ENCODE data around the gene ZNF750. TPM values are rescaled to one million over a fixed set of nuclear protein-coding genes. Genes with fewer than 3 reads are reported as not detected.
A peak's percentile ranks its signal among the peaks of the same experiment; 100 is the strongest.

ZNF750 gene
- total RNA-seq, 2 experiments from 2014 or later, result not detected

DNA sequence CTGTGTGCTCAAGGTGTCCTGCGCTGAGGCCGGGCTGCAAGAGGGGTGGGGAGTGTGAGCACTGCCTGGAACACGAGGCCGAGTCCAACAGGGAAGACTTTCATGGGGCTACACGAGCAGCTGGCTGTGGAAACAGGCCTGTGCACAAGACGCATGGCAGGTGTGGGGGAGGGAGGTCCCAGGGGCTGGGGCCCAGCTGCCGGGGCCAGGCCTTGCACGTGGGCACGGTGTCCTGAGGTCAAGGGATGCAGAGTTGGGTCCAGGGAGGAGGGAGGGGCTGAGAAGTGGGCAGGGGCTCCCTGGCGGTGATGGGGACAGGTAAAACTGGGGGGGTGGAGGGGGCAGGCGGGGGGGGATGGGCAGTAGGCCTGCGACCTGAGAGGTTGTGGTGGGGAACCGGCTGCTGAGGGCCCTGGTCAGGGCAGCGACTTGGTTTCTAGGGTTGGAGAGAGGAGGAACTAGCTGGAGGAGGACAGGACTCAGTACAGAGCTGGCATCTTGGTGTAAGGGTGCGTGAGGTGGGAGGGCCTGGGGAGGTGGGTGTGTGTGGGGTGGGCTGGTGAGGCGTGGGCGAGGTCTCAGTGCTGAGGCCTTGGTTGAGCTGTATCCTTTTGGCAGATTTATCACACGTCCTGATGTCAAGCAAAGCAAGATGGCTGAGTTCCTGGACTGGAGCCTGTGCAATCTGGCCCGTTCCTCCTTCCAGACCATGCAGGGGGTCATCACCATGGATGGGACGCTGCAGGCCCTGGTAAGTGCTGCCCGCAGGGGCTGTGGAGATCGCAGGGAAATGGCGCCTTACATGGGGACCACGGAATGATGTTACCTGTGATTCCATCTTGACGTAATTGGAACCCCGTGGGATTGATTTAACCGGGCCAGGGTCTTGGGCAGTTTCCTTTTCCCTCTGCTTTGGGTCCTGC, 58.6 kb downstream of the ZNF750 start:
- H3K36me3 ChIP-seq (ENCODE audit: insufficient read depth, low read length), result peaks cover 16% of the 10 kb centered on the region
- ATAC-seq (ENCODE audit: poor library complexity), result no peak
- ChIA-PET POLR2A (interaction anchor here (1.0 kb wide), 1 partner anchor 84 kb away, joined by 3 read pairs; no protein-coding TSS in a partner anchor), CTCF (interaction anchor here (0.7 to 1.7 kb wide), 9 partner anchors 76 to 419 kb away, joined by 3 to 8 read pairs (median 4); no protein-coding TSS in a partner anchor)
- H3K9me3 Mint-ChIP-seq, result no peaks in the 10 kb centered on the region
- H3K27me3 ChIP-seq (ENCODE audit: control insufficient read depth in 1 of 2, insufficient read depth in 2 of 2, low read length in 2 of 2), result no peaks in the 10 kb centered on the region
- H3K27me3 Mint-ChIP-seq, result no peaks in the 10 kb centered on the region
- peaks cover 13% of the 10 kb centered on the region for H3K36me3 Mint-ChIP-seq (ENCODE audit: low read depth)
- peak overlapping the region; percentile 69 for H3K27ac Mint-ChIP-seq
- intact Hi-C loops (cut with DNase I, micrococcal nuclease), result loop anchor here in 1 of 2 experiments (1.0 to 10.0 kb wide), 5 partner anchors 76 to 351 kb away; no protein-coding TSS in a partner anchor
- peak in 1 of 14 experiments; percentile 35 for DNase-seq
- no peak overlapping the region for H3K4me3 ChIP-seq (ENCODE audit: low read length)
- TF ChIP-seq CTCF (IDR thresholded peaks at IDR 0.05), result no peak
- H3K4me1 ChIP-seq (ENCODE audit: insufficient read depth, low read length), result peaks cover 18% of the 10 kb centered on the region
- H3K27ac ChIP-seq (ENCODE audit: low read depth in 1 of 2, low read length in 2 of 2), result no peak overlapping the region
- peaks cover 12% of the 10 kb centered on the region for H3K4me1 Mint-ChIP-seq (ENCODE audit: low read depth)
- no peak overlapping the region for H3K4me3 Mint-ChIP-seq
- no peaks in the 10 kb centered on the region for H3K9me3 ChIP-seq (ENCODE audit: control insufficient read depth in 1 of 2, insufficient read depth in 1 of 2, low read length in 2 of 2)

DNA sequence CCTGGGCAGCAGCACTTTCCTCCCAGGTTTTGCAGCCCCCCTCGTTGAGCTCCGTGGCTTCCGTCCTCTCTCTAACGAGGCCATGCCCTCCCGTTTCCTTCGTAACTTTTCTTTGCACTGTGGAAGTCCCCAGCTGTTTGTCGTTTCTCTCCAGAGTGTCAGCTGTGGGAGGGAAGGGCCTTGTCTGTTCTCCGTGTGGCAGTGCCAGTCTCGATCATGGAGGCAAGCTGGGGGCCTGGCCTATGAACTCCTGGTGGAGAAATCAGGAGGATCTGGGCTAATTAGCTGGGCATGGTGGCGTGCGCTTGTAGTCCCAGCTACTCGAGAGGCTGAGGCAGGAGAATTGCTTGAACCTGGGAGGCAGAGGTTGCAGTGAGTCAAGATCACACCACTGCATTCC, 59.6 kb downstream of the ZNF750 start:
- no peaks in the 10 kb centered on the region for H3K27me3 ChIP-seq (ENCODE audit: control insufficient read depth in 1 of 2, insufficient read depth in 2 of 2, low read length in 2 of 2)
- no peak overlapping the region for H3K27ac ChIP-seq (ENCODE audit: low read depth in 1 of 2, low read length in 2 of 2)
- no peak for ATAC-seq (ENCODE audit: poor library complexity)
- no peak for TF ChIP-seq CTCF (IDR thresholded peaks at IDR 0.05)
- H3K27ac Mint-ChIP-seq, result no peak overlapping the region
- H3K36me3 ChIP-seq (ENCODE audit: insufficient read depth, low read length), result peaks cover 16% of the 10 kb centered on the region
- H3K4me1 ChIP-seq (ENCODE audit: insufficient read depth, low read length), result peaks cover 23% of the 10 kb centered on the region
- peaks cover 13% of the 10 kb centered on the region for H3K36me3 Mint-ChIP-seq (ENCODE audit: low read depth)
- no peaks in the 10 kb centered on the region for H3K27me3 Mint-ChIP-seq
- no peaks in the 10 kb centered on the region for H3K9me3 Mint-ChIP-seq
- H3K4me1 Mint-ChIP-seq (ENCODE audit: low read depth), result peaks cover 15% of the 10 kb centered on the region
- H3K4me3 ChIP-seq (ENCODE audit: low read length), result no peak overlapping the region
- CTCF ChIA-PET, result no interaction called here
- POLR2A ChIA-PET, result no interaction called here
- H3K9me3 ChIP-seq (ENCODE audit: control insufficient read depth in 1 of 2, insufficient read depth in 1 of 2, low read length in 2 of 2), result no peaks in the 10 kb centered on the region
- DNase-seq, result no peak
- no peak overlapping the region for H3K4me3 Mint-ChIP-seq
- intact Hi-C loops (cut with DNase I, micrococcal nuclease), result loop anchor here in 1 of 2 experiments (5.0 to 10.0 kb wide), 4 partner anchors 77 to 352 kb away; no protein-coding TSS in a partner anchor

GRCh38 chr17:82779541-82779940, 60.3 kb downstream of the ZNF750 start:
- CTCF ChIA-PET, result no interaction called here
- Mint-ChIP-seq H3K9me3 (no peaks in the 10 kb centered on the region), H3K36me3 (ENCODE audit: low read depth) (peaks cover 13% of the 10 kb centered on the region), H3K27ac (no peak overlapping the region), H3K4me3 (no peak overlapping the region), H3K27me3 (no peaks in the 10 kb centered on the region), H3K4me1 (ENCODE audit: low read depth) (peaks cover 18% of the 10 kb centered on the region)
- Histone ChIP-seq H3K36me3 (ENCODE audit: insufficient read depth, low read length) (peaks cover 16% of the 10 kb centered on the region), H3K27me3 (ENCODE audit: control insufficient read depth in 1 of 2, insufficient read depth in 2 of 2, low read length in 2 of 2) (no peaks in the 10 kb centered on the region), H3K4me3 (ENCODE audit: low read length) (no peak overlapping the region), H3K9me3 (ENCODE audit: control insufficient read depth in 1 of 2, insufficient read depth in 1 of 2, low read length in 2 of 2) (no peaks in the 10 kb centered on the region), H3K27ac (ENCODE audit: low read depth in 1 of 2, low read length in 2 of 2) (no peak overlapping the region), H3K4me1 (ENCODE audit: insufficient read depth, low read length) (peaks cover 29% of the 10 kb centered on the region)
- no peak for TF ChIP-seq CTCF (IDR thresholded peaks at IDR 0.05)
- POLR2A ChIA-PET, result no interaction called here
- intact Hi-C loops (cut with DNase I, micrococcal nuclease), result no loop called here
- ATAC-seq (ENCODE audit: poor library complexity) (no peak), DNase-seq (no peak)

Other genes with a start within 250 kb of the ZNF750 start
- gene WDR45B, start 191.6 kb downstream of the ZNF750 start, total RNA-seq, result 10 to 100 TPM; 49.8 to 54.3 TPM
- 1 to 10 TPM; 1.6 to 2.0 TPM for gene RAB40B, start 141.3 kb downstream of the ZNF750 start, total RNA-seq
- gene FN3KRP, start 123.3 kb downstream of the ZNF750 start, total RNA-seq, result 10 to 100 TPM; 30.6 to 31.2 TPM
- 1 to 10 TPM; 4.2 to 4.9 TPM for gene FN3K, start 104.4 kb downstream of the ZNF750 start, total RNA-seq
- gene TBCD, start 88.0 kb downstream of the ZNF750 start, total RNA-seq, result 10 to 100 TPM; 74.6 to 80.3 TPM
- gene METRNL, start 239.6 kb upstream of the ZNF750 start, total RNA-seq, result 10 to 100 TPM; 24.5 to 26.9 TPM

Data from CD4-positive, alpha-beta T cell (primary cell).